Fibroblast of villous mesenchyme (primary cell): ENCODE results near the gene TIMM10. TPM values are rescaled to one million over a fixed set of nuclear protein-coding genes. Genes with fewer than 3 reads are reported as not detected.
A peak's percentile ranks its signal among the peaks of the same experiment; 100 is the strongest.

Experiments
- DNase-seq: peaks from one replicate; pipeline ENCODE4 v3.0.0-alpha.2; 2010; ENCODE audit warnings: low read depth
- H3K4me3 ChIP-seq: 2 replicates; pipeline ENCODE4 v1.5.1; 2011; ENCODE audit warnings: low read depth, mild to moderate bottlenecking, low read length
- total RNA-seq: library from RNA; depleted of rRNA; stranded (reverse); fragments of >200 nt; gene quantifications from 2 replicates; pipeline ENCODE4 v1.2.3, GENCODE V29; 2012
- TF ChIP-seq, protein P1 (sequence below): IDR thresholded peaks from 2 replicates; pipeline ENCODE4 v1.5.1; 2012; ENCODE audit warnings: low read depth, mild to moderate bottlenecking, low read length; ENCODE audit not compliant: insufficient read depth

Gene TIMM10
- 27.7 and 39.3 TPM in 2 replicates for total RNA-seq

DNA sequence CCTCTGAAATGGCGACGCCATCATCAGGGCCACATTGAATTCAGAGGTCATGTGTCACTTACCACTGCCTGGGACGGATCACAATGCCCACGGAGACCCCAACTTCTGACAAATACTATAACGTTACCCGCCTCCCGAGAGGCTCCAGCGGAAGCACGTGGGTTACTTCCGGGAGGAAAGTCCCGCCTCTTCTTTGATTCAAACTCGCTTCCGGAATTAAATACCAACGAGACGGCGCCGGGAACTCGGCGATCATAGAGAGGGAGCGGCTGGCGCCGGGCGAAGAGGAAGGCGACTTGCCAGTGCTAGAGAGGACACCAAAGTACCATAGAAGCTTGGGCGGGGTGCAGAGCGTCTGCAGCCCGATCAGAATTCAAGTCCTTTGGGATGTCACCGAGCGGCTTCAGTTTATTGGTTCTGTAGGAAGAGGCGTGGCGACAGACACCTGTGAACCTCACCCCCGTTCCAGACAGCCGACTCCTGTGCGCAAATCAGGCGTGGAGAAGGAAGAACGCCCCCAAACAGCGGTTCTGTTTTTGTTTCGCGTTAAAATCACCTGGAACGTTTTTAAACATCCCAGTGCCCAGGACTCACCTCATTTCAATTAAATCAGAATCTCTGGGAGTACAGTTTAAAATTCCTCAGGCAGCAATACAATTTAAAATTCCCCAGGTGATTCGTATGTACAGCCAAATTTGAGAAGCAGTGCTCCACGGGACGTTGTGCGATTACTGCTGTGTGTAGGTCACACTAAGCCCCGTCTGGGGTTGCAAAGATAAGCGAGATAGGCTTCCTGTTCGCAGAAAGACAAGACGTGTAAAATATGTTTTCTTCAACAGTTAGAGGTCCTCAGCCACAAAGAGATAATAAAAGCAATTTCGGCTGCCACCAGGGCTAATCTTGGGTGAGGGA is at the start of gene TIMM10:
Gene TIMM10, minus strand, starts transcription at position 159 of the 912 bp plus-strand sequence. CDS start 565 bp downstream, outside the sequence.
- H3K4me3 ChIP-seq, result peak within 1 kb of the TSS; percentile 74
- DNase-seq, result peak; percentile 95
- TF ChIP-seq, protein P1, sequence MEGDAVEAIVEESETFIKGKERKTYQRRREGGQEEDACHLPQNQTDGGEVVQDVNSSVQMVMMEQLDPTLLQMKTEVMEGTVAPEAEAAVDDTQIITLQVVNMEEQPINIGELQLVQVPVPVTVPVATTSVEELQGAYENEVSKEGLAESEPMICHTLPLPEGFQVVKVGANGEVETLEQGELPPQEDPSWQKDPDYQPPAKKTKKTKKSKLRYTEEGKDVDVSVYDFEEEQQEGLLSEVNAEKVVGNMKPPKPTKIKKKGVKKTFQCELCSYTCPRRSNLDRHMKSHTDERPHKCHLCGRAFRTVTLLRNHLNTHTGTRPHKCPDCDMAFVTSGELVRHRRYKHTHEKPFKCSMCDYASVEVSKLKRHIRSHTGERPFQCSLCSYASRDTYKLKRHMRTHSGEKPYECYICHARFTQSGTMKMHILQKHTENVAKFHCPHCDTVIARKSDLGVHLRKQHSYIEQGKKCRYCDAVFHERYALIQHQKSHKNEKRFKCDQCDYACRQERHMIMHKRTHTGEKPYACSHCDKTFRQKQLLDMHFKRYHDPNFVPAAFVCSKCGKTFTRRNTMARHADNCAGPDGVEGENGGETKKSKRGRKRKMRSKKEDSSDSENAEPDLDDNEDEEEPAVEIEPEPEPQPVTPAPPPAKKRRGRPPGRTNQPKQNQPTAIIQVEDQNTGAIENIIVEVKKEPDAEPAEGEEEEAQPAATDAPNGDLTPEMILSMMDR, result no peak

DNA sequence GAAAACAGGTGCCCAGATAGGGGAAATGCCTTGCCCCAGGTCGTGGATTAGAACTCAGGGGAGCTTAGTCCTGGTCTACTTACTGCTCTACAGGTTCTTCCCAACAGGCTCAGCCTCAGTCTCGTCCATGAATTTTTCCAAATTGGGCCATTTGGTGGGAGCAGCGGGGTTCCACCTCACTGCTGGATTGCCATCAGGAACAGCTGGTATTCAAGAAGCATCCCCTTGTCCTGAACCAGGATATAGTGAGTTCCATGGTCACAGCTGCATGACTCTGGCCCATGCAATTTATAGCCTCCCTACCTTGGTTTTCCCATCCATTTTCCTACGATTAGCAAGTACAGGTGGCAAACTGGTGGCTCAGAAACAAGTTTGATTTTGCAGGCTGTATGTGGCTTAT is 43.5 kb upstream of the TIMM10 start:
- no peak for DNase-seq
- TF ChIP-seq, protein P1, result no peak
- no peak overlapping the region for H3K4me3 ChIP-seq

- TF ChIP-seq, protein P1, result no peak
- DNase-seq, result no peak
- H3K4me3 ChIP-seq, result no peak overlapping the region
Observed at GRCh38 chr11:57571606-57572005, 41.1 kb upstream of the TIMM10 start.

DNA sequence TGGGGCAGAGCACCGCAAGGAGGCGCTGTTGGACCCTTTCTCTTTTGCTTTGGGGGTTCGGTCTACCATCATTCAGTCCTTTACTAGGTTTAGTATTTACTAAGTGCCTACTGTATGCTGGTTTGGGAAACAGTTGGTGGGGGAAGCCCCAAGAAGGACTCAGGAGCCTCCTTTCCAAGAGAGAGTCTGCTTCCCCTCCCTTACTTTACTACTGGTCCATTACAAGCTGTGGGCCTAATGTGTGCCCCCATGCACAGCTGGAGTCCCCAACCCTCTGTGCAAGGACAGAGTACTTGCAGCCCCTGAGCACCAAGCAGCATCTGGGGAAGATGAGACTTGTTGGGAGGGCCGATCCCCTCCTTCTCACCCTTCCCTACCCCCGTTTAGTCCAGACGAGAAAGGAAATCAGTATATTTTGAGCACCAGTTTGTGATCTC is 37.8 kb upstream of the TIMM10 start:
- DNase-seq, result peak; percentile 78
- TF ChIP-seq, protein P1, result peak; percentile 91

GRCh38 chr11:57567515-57568329 is 37.2 kb upstream of the TIMM10 start, which contains the start of gene UBE2L6:
UBE2L6 (minus strand) TSS chr11:57567672; CDS start chr11:57567611, 61 bp downstream.
- TF ChIP-seq, protein P1, result no peak
- peak; percentile 29 for DNase-seq
- peak within 1 kb of the TSS; percentile 91 for H3K4me3 ChIP-seq

More for the DNA sequence above, 37.8 kb upstream of the TIMM10 start:
- H3K4me3 ChIP-seq, result peak overlapping the region; percentile 91

DNA sequence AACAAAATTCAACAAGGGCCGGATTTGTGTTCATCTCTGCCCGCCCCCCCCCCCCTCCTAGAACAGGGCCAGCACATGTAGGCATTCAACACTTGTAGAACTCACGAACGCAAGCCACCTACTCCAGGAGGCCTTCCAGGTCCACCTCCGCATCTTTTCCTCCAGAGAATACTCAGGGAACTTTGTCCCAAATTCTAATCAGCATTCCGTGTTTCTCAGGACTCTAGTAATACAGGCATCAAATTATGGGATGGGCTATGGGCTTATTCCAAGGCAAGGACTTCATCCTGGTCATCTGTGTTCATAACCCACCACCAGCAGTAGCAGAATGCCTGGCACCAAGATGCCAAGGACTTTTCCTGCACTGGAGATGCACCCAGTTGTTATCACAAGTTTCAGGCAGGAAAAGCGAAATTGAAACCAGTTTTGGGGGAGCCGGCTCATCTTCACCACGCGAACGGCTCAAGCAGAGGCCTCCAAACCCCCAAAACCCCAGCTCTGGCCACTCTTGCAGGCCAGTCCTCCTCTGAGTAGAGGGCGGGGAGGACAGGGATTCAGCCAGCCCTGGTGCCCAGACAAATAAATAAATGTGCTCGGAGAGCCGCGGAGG is 36.5 kb upstream of the TIMM10 start:
- peak overlapping the region; percentile 91 for H3K4me3 ChIP-seq
- TF ChIP-seq, protein P1, result no peak
- DNase-seq, result peak; percentile 37
